ENCODE measurements around the gene POLR2A. TPM values are rescaled to one million over a fixed set of nuclear protein-coding genes. Genes with fewer than 3 reads are reported as not detected.

The POLR2A gene
- total RNA-seq, result 106 TPM

GRCh38 chr17:7484067-7484918 is at the start of gene POLR2A:
TSS of gene POLR2A (plus strand) at chr17:7484366.

GRCh38 chr17:7439462-7440112 is 44.6 kb upstream of the POLR2A start, which contains the start of gene FGF11:
TSS of gene FGF11 (plus strand) at chr17:7439512. CDS start at chr17:7439621, 109 bp downstream.

GRCh38 chr17:7444682-7445618 is 39.2 kb upstream of the POLR2A start, which contains the start of gene CHRNB1:
TSS of gene CHRNB1 (plus strand) at chr17:7445061. CDS start at chr17:7445128, 67 bp downstream.

GRCh38 chr17:7479213-7480088 is 4.7 kb upstream of the POLR2A start, which contains the start of gene ZBTB4:
TSS of gene ZBTB4 (minus strand) at chr17:7479631. CDS start at chr17:7466801, 12,830 bp downstream.

GRCh38 chr17:7481275-7481674 is 2.9 kb upstream of the POLR2A start, which contains the start of gene SLC35G6:
TSS of gene SLC35G6 (plus strand) at chr17:7481446. CDS start at chr17:7481517, 71 bp downstream.

GRCh38 chr17:7548585-7549400 is 64.6 kb downstream of the POLR2A start, which contains the start of gene TNFSF12:
TSS of gene TNFSF12 (plus strand) at chr17:7549058. CDS start at chr17:7549154, 96 bp downstream.

Small RNA genes within 50 kb of the gene (small RNA-seq; reads per million reads assigned to genes)
- gene RF00019 (ENCODE audit: low replicate concordance), result not detected

Other genes with a start within 250 kb of the POLR2A start
- 81.4 TPM for gene DVL2, start 249.8 kb upstream of the POLR2A start, total RNA-seq
- gene PHF23, start 244.9 kb upstream of the POLR2A start, total RNA-seq, result 25.7 TPM
- 103 TPM for gene GABARAP, start 241.9 kb upstream of the POLR2A start, total RNA-seq
- 34.1 TPM for gene CTDNEP1, start 232.6 kb upstream of the POLR2A start, total RNA-seq
- 26.6 TPM for gene ELP5, start 232.2 kb upstream of the POLR2A start, total RNA-seq
- not detected for gene CLDN7, start 221.9 kb upstream of the POLR2A start, total RNA-seq
- not detected for gene SLC2A4, start 202.6 kb upstream of the POLR2A start, total RNA-seq
- gene YBX2, start 189.7 kb upstream of the POLR2A start, total RNA-seq, result 2.5 TPM
- 132 TPM for gene EIF5A, start 176.7 kb upstream of the POLR2A start, total RNA-seq
- 59.8 TPM for gene GPS2, start 169.0 kb upstream of the POLR2A start, total RNA-seq
- 61.0 TPM for gene NEURL4, start 155.0 kb upstream of the POLR2A start, total RNA-seq
- gene ACAP1, start 147.8 kb upstream of the POLR2A start, total RNA-seq, result not detected
- 2.5 TPM for gene KCTD11, start 132.2 kb upstream of the POLR2A start, total RNA-seq
- gene TMEM95, start 129.2 kb upstream of the POLR2A start, total RNA-seq, result not detected
- 1.3 TPM for gene TNK1, start 103.3 kb upstream of the POLR2A start, total RNA-seq
- 29.7 TPM for gene PLSCR3, start 89.8 kb upstream of the POLR2A start, total RNA-seq
- 42.9 TPM for gene TMEM256, start 80.3 kb upstream of the POLR2A start, total RNA-seq
- 22.8 TPM for gene NLGN2, start 76.5 kb upstream of the POLR2A start, total RNA-seq
- not detected for gene SPEM1, start 64.0 kb upstream of the POLR2A start, total RNA-seq
- not detected for gene SPEM2, start 58.8 kb upstream of the POLR2A start, total RNA-seq
- not detected for gene SPEM3, start 55.5 kb upstream of the POLR2A start, total RNA-seq
- 1.9 TPM for gene TMEM102, start 48.9 kb upstream of the POLR2A start, total RNA-seq
- gene FGF11, start 44.9 kb upstream of the POLR2A start, total RNA-seq, result 13.1 TPM
- 15.3 TPM for gene CHRNB1, start 39.3 kb upstream of the POLR2A start, total RNA-seq
- gene ZBTB4, start 4.7 kb upstream of the POLR2A start, total RNA-seq, result 20.0 TPM
- not detected for gene SLC35G6, start 2.9 kb upstream of the POLR2A start, total RNA-seq
- gene TNFSF12, start 64.7 kb downstream of the POLR2A start, total RNA-seq, result 6.6 TPM
- gene TNFSF13, start 74.4 kb downstream of the POLR2A start, total RNA-seq, result 0.94 TPM
- 67.6 TPM for gene SENP3, start 77.6 kb downstream of the POLR2A start, total RNA-seq
- 1.6 TPM for gene CD68, start 95.3 kb downstream of the POLR2A start, total RNA-seq
- gene MPDU1, start 99.5 kb downstream of the POLR2A start, total RNA-seq, result 36.6 TPM
- 1.6 TPM for gene SOX15, start 105.7 kb downstream of the POLR2A start, total RNA-seq
- gene FXR2, start 130.5 kb downstream of the POLR2A start, total RNA-seq, result 52.9 TPM
- 32.2 TPM for gene SAT2, start 143.5 kb downstream of the POLR2A start, total RNA-seq
- gene SHBG, start 145.8 kb downstream of the POLR2A start, total RNA-seq, result not detected
- gene ATP1B2, start 166.6 kb downstream of the POLR2A start, total RNA-seq, result 16.6 TPM
- 15.3 TPM for gene TP53, start 203.1 kb downstream of the POLR2A start, total RNA-seq
- gene WRAP53, start 204.1 kb downstream of the POLR2A start, total RNA-seq, result 11.6 TPM
- 19.7 TPM for gene EFNB3, start 220.8 kb downstream of the POLR2A start, total RNA-seq
- 2.2 TPM for gene DNAH2, start 233.4 kb downstream of the POLR2A start, total RNA-seq